A673 (cell line): ENCODE data around the gene CYTH4. TPM values are rescaled to one million over a fixed set of nuclear protein-coding genes. Genes with fewer than 3 reads are reported as not detected.

Experiments
- BruUV-seq: library from RNA; stranded (reverse); fragments of 400-500 nt; replicated peaks from 2 replicates; lab custom pipeline; 2021; lab: Mats Ljungman, UMichigan
- CTCF ChIA-PET: fragments of 300-600 bp; sonication (Branson Sonifier 250); formaldehyde crosslinking; loops from one replicate; lab custom pipeline; 2022; ENCODE audit warnings: antibody characterized with exemption; lab: Charles Lee
- POLR2A ChIA-PET: fragments of 300-600 bp; sonication (Branson Sonifier 250); formaldehyde crosslinking; loops from one replicate; lab custom pipeline; 2022; ENCODE audit warnings: antibody characterized with exemption; ENCODE audit not compliant: low non-redundant PET; lab: Charles Lee
- DNase-seq: peaks from one replicate; pipeline ENCODE4 v3.0.0-alpha.2; 2015; ENCODE audit warnings: low spot score
- H3K27ac ChIP-seq: fragments of 200-600 bp; sonication (generic); 2 replicates; pipeline ENCODE4 v1.5.1; 2016; ENCODE audit warnings: mixed run types, low read depth, mild to moderate bottlenecking, mixed read lengths, antibody characterized with exemption, low read length; ENCODE audit not compliant: poor library complexity, severe bottlenecking
- H3K27me3 ChIP-seq: fragments of 200-600 bp; sonication (generic); replicated peaks from 2 replicates; pipeline ENCODE4 v1.6.1; 2017; ENCODE audit warnings: mixed run types, low read depth, mild to moderate bottlenecking, mixed read lengths, antibody characterized with exemption, low read length; ENCODE audit not compliant: insufficient read depth, poor library complexity
- H3K36me3 ChIP-seq: fragments of 200-600 bp; sonication (generic); 2 replicates; pipeline ENCODE4 v1.6.1; 2016; ENCODE audit warnings: mixed run types, mild to moderate bottlenecking, mixed read lengths, antibody characterized with exemption, low read length; ENCODE audit not compliant: insufficient read depth, poor library complexity, severe bottlenecking
- H3K4me1 ChIP-seq: fragments of 200-600 bp; sonication (generic); 2 replicates; pipeline ENCODE4 v1.6.1; 2017; ENCODE audit warnings: mixed run types, mild to moderate bottlenecking, mixed read lengths, antibody characterized with exemption, low read length; ENCODE audit not compliant: insufficient read depth, poor library complexity, severe bottlenecking
- H3K4me3 ChIP-seq: fragments of 200-600 bp; sonication (generic); 2 replicates; pipeline ENCODE4 v1.5.1; 2016; ENCODE audit warnings: low read depth, mixed run types, mild to moderate bottlenecking, mixed read lengths, low read length; ENCODE audit not compliant: poor library complexity, severe bottlenecking
- H3K9me3 ChIP-seq: fragments of 200-600 bp; sonication (generic); 2 replicates; pipeline ENCODE4 v1.6.1; 2016; ENCODE audit warnings: mixed run types, low read depth, mild to moderate bottlenecking, mixed read lengths, antibody characterized with exemption, low read length; ENCODE audit not compliant: poor library complexity, severe bottlenecking
- CTCF ChIP-seq: fragments of 300-800, 200-600 bp; sonication (generic); conservative IDR thresholded peaks from 2 replicates; pipeline ENCODE4 v1.5.1; 2017; ENCODE audit warnings: low read depth, mild to moderate bottlenecking, antibody characterized with exemption, low read length, moderate library complexity, mixed read lengths
- EZH2 ChIP-seq: fragments of 200-600 bp; sonication (generic); IDR thresholded peaks from 2 replicates; pipeline ENCODE4 v1.6.1; 2017; ENCODE audit warnings: borderline replicate concordance, low read depth, mild to moderate bottlenecking, mixed read lengths, antibody characterized with exemption, low read length; ENCODE audit not compliant: poor library complexity, severe bottlenecking
- intact Hi-C: fragments of 100-400 bp; cut with micrococcal nuclease; formaldehyde crosslinking; loops from one replicate; pipeline ENCODE4 v1.10.0; 2022; ENCODE audit not compliant: unreplicated experiment
- total RNA-seq: library from RNA; stranded (reverse); gene quantifications from 2 replicates; pipeline ENCODE4 v1.2.3, GENCODE V29; 2021

The CYTH4 gene
- total RNA-seq, 1 experiment from 2014 or later, result not detected

GRCh38 chr22:37244114-37244921 lies 38.0 kb upstream of the CYTH4 start, which contains the start of gene RAC2:
RAC2 (minus strand) TSS chr22:37244269; CDS start chr22:37244148, 121 bp downstream.
- peaks cover 11% of the 10 kb centered on the region for H3K4me1 ChIP-seq
- peak; percentile 75 for DNase-seq
- TF ChIP-seq CTCF, result no peak
- TF ChIP-seq EZH2, result no peak
- ChIA-PET POLR2A (no interaction called here), CTCF (interaction anchor here (1.5 kb wide), 1 partner anchor 15 kb away, joined by 11 read pairs; no protein-coding TSS in a partner anchor)
- no TSS peak for BruUV-seq
- peak within 1 kb of the TSS; percentile 52 for H3K27ac ChIP-seq
- no peaks in the 10 kb centered on the region for H3K36me3 ChIP-seq
- H3K27me3 ChIP-seq, result no peaks in the 10 kb centered on the region
- intact Hi-C loops, result no loop called here
- H3K9me3 ChIP-seq, result no peaks in the 10 kb centered on the region
- peak within 1 kb of the TSS; percentile 42 for H3K4me3 ChIP-seq

GRCh38 chr22:37244922-37245722 lies 37.2 kb upstream of the CYTH4 start:
- Histone ChIP-seq H3K4me1 (peaks cover 11% of the 10 kb centered on the region), H3K4me3 (no peak overlapping the region), H3K27me3 (no peaks in the 10 kb centered on the region), H3K27ac (no peak overlapping the region), H3K9me3 (no peaks in the 10 kb centered on the region), H3K36me3 (no peaks in the 10 kb centered on the region)
- DNase-seq, result no peak
- TF ChIP-seq EZH2 (no peak), CTCF (no peak)
- CTCF ChIA-PET, result interaction anchor here (1.5 kb wide), 1 partner anchor 14 kb away, joined by 11 read pairs; no protein-coding TSS in a partner anchor
- POLR2A ChIA-PET, result no interaction called here
- intact Hi-C loops, result no loop called here
- BruUV-seq, result no TSS peak

GRCh38 chr22:37245740-37246139 lies 36.6 kb upstream of the CYTH4 start:
- intact Hi-C loops, result no loop called here
- Histone ChIP-seq H3K9me3 (no peaks in the 10 kb centered on the region), H3K4me1 (peaks cover 11% of the 10 kb centered on the region), H3K36me3 (no peaks in the 10 kb centered on the region), H3K4me3 (no peak overlapping the region), H3K27me3 (no peaks in the 10 kb centered on the region), H3K27ac (no peak overlapping the region)
- ChIA-PET POLR2A (interaction anchor here (0.7 kb wide), 1 partner anchor 50 kb away, joined by 6 read pairs; no protein-coding TSS in a partner anchor), CTCF (interaction anchor here (0.6 kb wide), 1 partner anchor 16 kb away, joined by 10 read pairs; no protein-coding TSS in a partner anchor)
- DNase-seq, result no peak
- no TSS peak for BruUV-seq
- TF ChIP-seq EZH2, result no peak
- TF ChIP-seq CTCF, result no peak
